ENCODE measurements around the gene BCL2L2. TPM values are rescaled to one million over a fixed set of nuclear protein-coding genes. Genes with fewer than 3 reads are reported as not detected.

The BCL2L2 gene
- total and polyA plus RNA-seq, 2 donors from 2014 or later = 35.6 to 43.6 TPM

DNA sequence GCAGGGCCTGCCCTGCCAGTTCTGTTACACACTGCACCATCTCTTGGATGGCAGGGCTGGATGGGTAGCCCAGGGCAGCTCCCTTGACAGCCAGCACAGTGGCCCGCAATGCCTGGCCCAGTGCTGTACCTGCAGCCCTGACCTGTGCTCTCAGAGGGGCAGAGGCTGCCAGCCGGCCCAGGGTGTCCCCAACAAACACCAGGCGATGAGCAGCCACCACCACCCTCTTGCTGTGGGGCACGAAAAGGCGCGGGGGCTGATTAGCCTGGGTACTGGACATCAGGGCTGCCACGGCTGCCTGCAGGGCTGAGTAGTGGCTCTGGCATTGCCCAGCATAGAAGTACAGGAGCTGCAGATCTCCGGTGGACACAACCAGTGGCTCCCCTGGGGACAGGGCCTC, 50.6 kb downstream of the BCL2L2 start:
- no peak overlapping the region for H3K27ac ChIP-seq (ENCODE audit: low read depth in 2 of 2, low read length in 2 of 2)

DNA sequence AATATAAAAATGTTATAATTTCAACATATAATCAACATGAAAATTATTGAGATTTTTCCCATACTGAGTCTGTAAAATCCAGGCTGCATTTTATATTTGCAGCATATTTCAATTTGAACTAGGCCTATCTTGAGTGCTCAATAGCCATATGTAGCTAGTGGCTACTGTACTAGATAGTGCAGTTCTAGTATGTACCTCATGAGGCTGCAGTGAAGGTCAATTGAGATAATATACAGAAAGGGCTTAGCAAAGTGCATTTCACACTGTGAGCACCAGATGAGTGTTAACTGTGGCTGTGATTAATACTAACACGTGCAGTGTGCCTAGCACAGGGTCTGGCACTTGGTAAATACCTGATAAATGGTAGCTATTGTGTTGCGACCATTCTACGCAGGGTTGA, 51.4 kb downstream of the BCL2L2 start:
- H3K27ac ChIP-seq (ENCODE audit: low read depth in 2 of 2, low read length in 2 of 2) = no peak overlapping the region
- DNase-seq (no peak), FAIRE-seq (no peak)
- H3K27me3 ChIP-seq (ENCODE audit: control insufficient read depth, insufficient read depth, low read length) = no peaks in the 10 kb centered on the region
- intact Hi-C loops (cut with DNase I) = no loop called here
- H3K9ac ChIP-seq (ENCODE audit: low read length in 3 of 3) = no peak overlapping the region
- TF ChIP-seq CTCF (IDR thresholded peaks at IDR 0.05; ENCODE audit: borderline replicate concordance, extremely low read depth, insufficient read depth) = no peak
- no peaks in the 10 kb centered on the region for H3K9me3 ChIP-seq (ENCODE audit: control insufficient read depth in 2 of 3, insufficient read depth in 1 of 3, low read length in 3 of 3)
- peaks cover 0 to 2% (median 0%) of the 10 kb centered on the region in 3 donors for H3K4me1 ChIP-seq (ENCODE audit: control insufficient read depth in 2 of 3, insufficient read depth in 2 of 3, low read depth in 1 of 3, low read length in 3 of 3)
- H3K36me3 ChIP-seq (ENCODE audit: control insufficient read depth in 2 of 3, insufficient read depth in 3 of 3, low read length in 3 of 3) = peaks cover 0 to 2% (median 0%) of the 10 kb centered on the region in 3 donors
- H3K4me3 ChIP-seq (ENCODE audit: low read length in 3 of 3) = no peak overlapping the region

More for the DNA sequence above, 50.6 kb downstream of the BCL2L2 start:
- Histone ChIP-seq H3K4me3 (ENCODE audit: low read length in 3 of 3) (no peak overlapping the region), H3K9me3 (ENCODE audit: control insufficient read depth in 2 of 3, insufficient read depth in 1 of 3, low read length in 3 of 3) (no peaks in the 10 kb centered on the region), H3K9ac (ENCODE audit: low read length in 3 of 3) (no peak overlapping the region), H3K27me3 (ENCODE audit: control insufficient read depth, insufficient read depth, low read length) (no peaks in the 10 kb centered on the region), H3K4me1 (ENCODE audit: control insufficient read depth in 2 of 3, insufficient read depth in 2 of 3, low read depth in 1 of 3, low read length in 3 of 3) (peaks cover 0 to 3% (median 0%) of the 10 kb centered on the region in 3 donors), H3K36me3 (ENCODE audit: control insufficient read depth in 2 of 3, insufficient read depth in 3 of 3, low read length in 3 of 3) (peaks cover 0 to 2% (median 0%) of the 10 kb centered on the region in 3 donors)
- DNase-seq (peak in 2 of 5 donors; percentile 31 to 56), FAIRE-seq (no peak)
- TF ChIP-seq CTCF (IDR thresholded peaks at IDR 0.05; ENCODE audit: borderline replicate concordance, extremely low read depth, insufficient read depth) = no peak
- intact Hi-C loops (cut with DNase I) = no loop called here

DNA sequence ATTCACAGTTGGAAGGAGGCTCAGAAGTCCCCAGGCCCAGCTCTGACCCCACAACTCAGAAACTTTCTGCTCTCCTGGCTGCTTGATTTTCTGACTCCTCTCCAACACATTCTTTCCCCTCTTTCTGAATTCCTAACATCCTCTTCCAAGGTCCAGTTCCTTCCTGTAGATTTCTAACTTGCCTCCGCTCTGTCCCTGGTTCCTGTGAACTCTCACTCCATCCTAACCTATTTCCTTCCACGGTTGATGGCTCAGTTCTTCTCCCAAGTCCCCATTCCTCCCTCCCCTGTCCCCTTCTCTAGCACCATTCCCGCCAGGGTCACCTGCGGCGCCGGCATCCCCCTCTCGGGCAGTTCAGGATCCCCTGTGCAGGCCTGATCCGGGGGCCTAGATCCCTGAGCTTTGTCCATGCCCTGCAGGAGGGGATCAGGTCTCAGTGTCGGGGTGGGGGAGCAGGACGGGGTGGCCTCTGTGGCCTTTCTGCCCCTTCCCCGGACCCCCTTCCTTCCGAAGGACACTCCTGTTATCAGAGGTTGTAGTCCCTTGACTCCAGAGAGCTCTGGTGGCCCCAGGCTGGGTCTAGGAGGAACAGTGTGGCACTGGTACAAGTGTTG, 52.0 kb downstream of the BCL2L2 start:
- Histone ChIP-seq H3K9ac (ENCODE audit: low read length in 3 of 3) (no peak overlapping the region), H3K36me3 (ENCODE audit: control insufficient read depth in 2 of 3, insufficient read depth in 3 of 3, low read length in 3 of 3) (peaks cover 0 to 2% (median 0%) of the 10 kb centered on the region in 3 donors), H3K4me1 (ENCODE audit: control insufficient read depth in 2 of 3, insufficient read depth in 2 of 3, low read depth in 1 of 3, low read length in 3 of 3) (no peaks in the 10 kb centered on the region), H3K27me3 (ENCODE audit: control insufficient read depth, insufficient read depth, low read length) (no peaks in the 10 kb centered on the region), H3K9me3 (ENCODE audit: control insufficient read depth in 2 of 3, insufficient read depth in 1 of 3, low read length in 3 of 3) (no peaks in the 10 kb centered on the region), H3K27ac (ENCODE audit: low read depth in 2 of 2, low read length in 2 of 2) (no peak overlapping the region), H3K4me3 (ENCODE audit: low read length in 3 of 3) (no peak overlapping the region)
- intact Hi-C loops (cut with DNase I) = no loop called here
- no peak for TF ChIP-seq CTCF (IDR thresholded peaks at IDR 0.05; ENCODE audit: borderline replicate concordance, extremely low read depth, insufficient read depth)
- peak in 1 of 5 donors; percentile 32 for DNase-seq
- FAIRE-seq = no peak
